LoVo (cell line): ENCODE measurements around the gene TRAF3IP1.
"Not testable (repeated sequence)": the region's sequence is repeated elsewhere in the genome, so short reads cannot be mapped to it uniquely, and the experiment has no call there.

ENCODE experiments used
- DNase-seq: peaks from one replicate; pipeline ENCODE4 v3.0.0-alpha.2; 2016; ENCODE audit warnings: low spot score

TRAF3IP1 gene

GRCh38 chr2:238308177-238308576, 12.1 kb upstream of the TRAF3IP1 start:
- no peak for DNase-seq

DNA sequence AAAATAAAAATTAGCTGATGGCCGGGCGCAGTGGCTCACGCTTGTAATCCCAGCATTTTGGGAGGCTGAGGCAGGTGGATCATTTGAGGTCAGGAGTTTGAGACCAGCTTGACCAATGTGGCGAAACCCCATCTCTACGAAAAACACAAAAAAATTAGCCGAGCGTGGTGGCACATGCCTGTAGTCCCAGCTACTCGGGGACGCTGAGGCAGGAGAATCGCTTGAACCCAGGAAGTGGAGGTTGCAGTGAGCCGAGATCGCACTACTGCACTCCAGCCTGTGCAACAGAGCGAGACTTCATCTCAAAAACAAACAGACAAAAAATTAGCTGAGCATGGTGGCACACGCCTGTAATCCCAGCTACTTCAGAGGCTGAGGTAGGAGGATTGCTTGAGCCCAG, 9.6 kb upstream of the TRAF3IP1 start:
- not testable (repeated sequence) for DNase-seq

DNA sequence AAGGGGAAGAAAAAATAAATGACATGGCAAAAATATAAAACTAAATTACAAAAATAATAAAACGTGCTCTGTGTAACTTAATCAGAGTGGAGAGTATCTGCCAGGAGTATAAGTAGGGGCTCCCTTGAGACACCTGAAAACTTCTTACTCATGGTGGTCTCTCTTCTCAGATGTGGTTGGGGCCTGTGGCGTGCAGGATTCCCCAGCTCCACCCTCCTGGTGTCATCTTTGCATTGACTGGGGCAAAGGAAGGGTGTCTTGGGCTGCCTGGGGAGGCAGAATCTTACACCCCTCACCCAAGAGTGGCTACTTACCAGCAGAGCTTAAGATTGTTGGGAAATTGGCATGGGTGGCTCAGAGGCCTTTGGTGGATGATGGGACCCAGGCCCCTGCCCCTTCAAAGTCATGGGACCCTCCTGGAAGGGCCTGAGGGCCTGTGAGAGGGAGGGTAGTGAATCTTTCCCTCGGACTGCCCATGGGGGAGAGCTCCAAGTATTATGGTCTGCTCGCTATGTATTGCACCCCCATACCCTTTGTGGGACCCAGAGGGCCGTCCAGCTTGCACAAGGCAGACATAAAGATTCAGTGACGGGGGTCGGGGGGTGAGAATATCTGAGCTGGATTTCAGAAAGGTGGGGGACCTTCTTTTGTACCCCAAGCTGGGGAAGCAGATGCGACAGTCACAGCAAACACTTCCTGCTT, 6.9 kb upstream of the TRAF3IP1 start:
- no peak for DNase-seq

GRCh38 chr2:238313991-238314350, 6.3 kb upstream of the TRAF3IP1 start:
- no peak for DNase-seq

DNA sequence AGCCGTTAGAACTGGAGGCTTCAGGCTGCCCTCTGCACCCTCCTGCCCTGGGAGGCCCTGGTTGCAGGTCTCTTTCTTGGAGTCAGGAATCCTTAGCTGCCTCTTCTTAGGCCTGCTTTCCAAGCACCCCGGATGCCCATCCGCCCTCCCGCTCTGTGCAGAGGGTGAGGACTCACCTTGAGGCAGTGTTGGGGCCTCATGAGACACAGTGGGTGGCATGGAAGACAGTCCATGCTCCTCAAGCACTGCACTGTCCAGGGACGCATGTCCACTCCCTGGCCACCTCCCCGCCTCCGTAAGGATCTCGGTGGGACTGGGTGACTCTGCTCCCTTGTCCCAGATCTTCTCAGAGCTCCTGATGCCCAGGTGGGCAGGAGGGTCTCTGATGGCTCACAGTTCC, 5.7 kb upstream of the TRAF3IP1 start:
- no peak for DNase-seq

- DNase-seq: no peak
These were observed 5.2 kb upstream of the TRAF3IP1 start for GRCh38 chr2:238315031-238315595.

DNA sequence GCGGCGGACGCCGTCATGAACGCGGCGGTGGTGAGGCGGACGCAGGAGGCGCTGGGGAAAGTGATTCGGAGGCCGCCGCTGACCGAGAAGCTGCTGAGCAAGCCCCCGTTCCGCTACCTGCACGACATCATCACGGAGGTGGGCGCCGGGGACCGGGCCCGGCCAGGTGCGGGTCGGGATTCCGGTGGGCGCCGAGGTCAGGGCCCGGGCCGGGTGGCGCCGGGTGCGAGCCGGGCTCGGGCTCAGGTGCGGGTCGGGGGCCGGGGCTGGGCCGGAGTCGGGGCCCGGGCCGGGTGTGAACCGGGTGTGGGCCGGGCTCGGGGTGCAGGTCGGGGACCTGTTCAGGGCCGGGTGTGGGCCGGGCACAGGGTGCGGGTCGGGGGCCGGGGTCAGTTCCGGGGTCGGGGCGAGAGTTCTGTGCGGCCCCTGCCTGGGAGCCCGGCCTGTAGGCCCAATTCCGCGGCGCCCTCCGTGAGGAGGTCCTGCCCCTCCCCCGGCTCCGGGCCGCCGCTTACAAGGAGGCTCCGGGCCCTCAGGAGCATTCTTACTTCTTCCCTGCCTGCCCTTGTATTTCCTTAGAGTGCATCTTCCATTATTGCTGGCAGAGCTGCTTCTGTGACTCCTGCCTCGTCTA, 447 bp downstream of the TRAF3IP1 start:
- DNase-seq: no peak

GRCh38 chr2:238321467-238321866, 1.1 kb downstream of the TRAF3IP1 start:
- no peak for DNase-seq

DNA sequence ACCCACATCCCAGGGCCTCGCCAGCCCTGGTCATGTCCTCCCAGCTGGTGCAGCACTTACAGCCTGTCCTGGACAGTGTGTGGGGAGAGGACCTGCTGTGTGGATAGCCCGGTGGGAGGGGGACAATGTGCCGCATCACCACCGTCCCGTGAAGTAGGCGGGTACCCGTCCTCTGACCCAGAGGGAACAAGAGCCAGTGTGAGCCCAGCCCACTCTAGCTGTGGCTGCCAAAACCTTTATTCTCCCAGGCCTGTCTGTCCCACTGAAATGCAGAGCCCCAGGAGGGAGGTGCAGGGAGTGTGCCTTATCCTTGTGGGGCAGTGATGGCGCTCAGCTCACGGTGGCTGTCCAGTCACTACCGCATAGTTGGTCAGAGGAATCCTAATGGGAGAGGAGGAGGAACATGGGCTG, 1.7 kb downstream of the TRAF3IP1 start:
- DNase-seq: no peak

DNA sequence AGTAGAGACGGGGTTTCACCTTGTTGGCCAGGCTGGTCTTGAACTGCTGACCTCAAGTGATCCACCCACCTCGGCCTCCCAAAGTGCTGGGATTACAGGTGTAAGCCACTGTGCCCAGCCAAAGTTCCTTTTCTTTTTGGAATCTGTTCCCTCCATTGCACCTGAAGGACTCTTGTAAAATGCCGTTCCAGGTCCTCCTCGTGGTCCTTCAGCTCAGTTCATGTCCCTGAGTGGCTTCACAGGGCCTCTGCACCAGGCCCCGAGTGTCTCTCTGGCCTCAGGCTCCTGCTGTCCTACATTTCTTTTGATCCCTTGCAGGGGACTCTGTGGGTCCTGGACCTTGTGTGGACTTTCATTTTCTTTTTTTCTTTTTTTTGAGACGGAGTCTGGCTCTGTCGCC, 3.9 kb downstream of the TRAF3IP1 start:
- not testable (repeated sequence) for DNase-seq

GRCh38 chr2:238325694-238326093, 5.4 kb downstream of the TRAF3IP1 start:
- no peak for DNase-seq

- no peak for DNase-seq
These were observed 6.6 kb downstream of the TRAF3IP1 start for GRCh38 chr2:238326801-238327365.

GRCh38 chr2:238327751-238328150, 7.4 kb downstream of the TRAF3IP1 start:
- no peak for DNase-seq

- DNase-seq: no peak
These were observed 10.1 kb downstream of the TRAF3IP1 start for GRCh38 chr2:238330391-238330790.

- DNase-seq: no peak
These were observed 11.6 kb downstream of the TRAF3IP1 start for GRCh38 chr2:238331916-238332315.

DNA sequence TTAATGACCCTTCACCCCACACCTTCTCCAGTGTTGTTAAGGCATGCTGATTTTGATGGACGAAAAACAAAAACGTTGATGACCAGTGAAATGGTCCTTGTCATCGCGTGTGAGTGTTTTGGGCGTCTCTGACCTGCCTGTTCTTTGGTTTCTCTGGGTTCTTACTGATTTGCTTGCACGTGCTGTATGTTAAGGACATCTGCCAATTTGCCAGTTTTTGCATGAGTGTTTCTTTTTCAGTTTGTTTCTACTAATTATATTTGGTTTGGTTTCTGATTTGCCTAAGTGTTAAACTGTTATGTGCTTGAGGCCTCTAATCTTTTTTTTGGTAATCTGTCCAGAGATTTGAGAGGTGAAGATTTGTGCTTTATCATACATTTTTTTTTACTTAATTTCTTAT, 14.6 kb downstream of the TRAF3IP1 start:
- DNase-seq: no peak

DNA sequence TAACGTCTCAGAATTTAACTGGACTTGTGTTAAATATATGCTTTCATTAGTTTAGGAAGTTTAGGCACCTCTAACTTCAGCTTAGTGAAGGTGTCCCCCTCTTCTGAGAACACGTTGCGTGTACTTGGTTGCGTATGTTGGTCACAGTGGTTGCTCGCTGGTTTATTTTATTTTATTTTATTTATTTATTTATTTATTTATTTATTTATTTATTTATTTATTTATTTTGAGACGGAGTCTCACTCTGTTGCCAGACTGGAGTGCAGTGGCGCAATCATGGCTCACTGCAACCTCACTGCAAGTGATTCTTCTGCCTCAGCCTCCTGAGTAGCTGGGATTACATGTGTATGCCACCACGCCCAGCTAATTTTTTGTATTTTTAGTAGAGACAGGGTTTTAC, 15.3 kb downstream of the TRAF3IP1 start:
- DNase-seq: not testable (repeated sequence)

GRCh38 chr2:238336151-238336550, 15.8 kb downstream of the TRAF3IP1 start:
- DNase-seq: no peak

GRCh38 chr2:238336793-238337444, 16.6 kb downstream of the TRAF3IP1 start:
- DNase-seq: no peak

DNA sequence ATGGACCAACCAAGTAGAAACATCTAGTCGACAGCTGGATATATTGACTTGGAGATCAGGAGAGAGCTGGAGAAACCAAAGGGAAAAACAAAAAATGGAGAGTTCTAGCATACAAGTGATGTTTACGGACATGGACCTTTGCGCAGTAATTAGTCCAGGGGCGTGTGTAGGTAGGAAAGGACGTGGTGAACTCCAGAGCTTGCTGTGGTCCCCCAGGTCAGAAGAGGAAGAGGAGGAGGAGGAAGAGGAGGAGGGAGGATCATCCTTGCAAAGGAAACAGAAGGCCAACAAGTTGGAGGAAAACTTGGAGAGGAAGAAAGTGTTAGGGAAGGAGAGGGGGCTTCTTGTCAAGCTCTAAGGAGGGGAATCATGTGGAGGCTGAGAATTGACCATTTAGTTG, 17.5 kb downstream of the TRAF3IP1 start:
- no peak for DNase-seq

DNA sequence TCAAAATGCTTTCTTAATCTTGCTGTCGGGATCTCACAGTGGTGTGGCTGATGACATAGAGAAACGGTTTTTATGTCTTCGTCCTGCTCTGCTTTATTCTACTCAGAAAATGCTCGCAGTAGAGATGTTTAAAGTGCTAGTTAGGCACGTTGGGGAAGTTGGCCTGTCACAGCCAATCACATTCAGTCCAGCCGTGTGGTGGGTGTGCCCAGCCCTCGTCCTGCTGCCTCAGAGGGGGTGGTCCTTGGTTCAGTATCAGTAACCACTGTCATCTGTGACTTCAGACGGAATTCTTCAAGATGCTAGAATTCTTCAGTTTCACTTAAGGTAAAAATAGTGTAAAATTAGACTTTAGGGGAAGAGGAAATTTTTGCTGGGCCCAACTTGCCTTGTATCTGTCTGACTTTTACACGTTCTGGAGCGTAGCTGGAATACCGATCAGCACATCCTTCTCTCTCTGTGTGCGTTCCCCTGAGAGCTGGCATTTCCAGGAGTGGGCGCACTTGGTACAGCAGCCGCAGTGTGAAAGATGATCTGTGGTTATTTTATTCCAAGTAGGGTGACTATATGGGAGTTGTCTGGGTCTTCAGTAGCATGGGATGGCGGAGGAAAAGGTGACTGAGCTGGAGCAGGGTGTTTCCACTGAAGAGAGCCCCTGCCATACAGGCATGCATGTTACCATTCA, 18.5 kb downstream of the TRAF3IP1 start:
- no peak for DNase-seq

DNA sequence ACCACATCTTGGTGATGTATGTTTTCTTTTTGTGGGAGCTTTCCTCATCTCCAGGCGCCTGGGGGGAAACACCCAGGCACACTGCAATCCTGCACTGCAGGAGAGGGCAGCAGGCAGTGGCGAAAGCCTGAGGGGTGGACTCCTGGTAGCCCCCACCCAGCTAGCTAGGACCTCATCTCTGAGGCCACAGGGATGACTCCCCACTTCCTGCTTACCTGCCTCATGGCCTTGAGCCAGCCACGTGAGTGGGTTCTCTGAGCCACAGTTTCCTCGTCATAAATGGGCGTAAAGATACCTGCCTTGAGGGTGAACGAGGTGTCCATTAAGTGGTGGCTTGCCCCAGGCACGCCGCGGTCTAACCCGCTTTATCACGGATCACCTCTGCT, 19.1 kb downstream of the TRAF3IP1 start:
- DNase-seq: no peak
